Neural progenitor cell (in vitro differentiated cells): Measurements from ENCODE around the gene ARHGAP26. TPM values are rescaled to one million over a fixed set of nuclear protein-coding genes. Genes with fewer than 3 reads are reported as not detected.

Experiments
- DNase-seq: peaks from one replicate; pipeline ENCODE4 v3.0.0-alpha.2; 2016; ENCODE audit warnings: low spot score
- H2AFZ ChIP-seq: fragments of 200-600 bp; sonication (generic); replicated peaks from 2 replicates; pipeline ENCODE4 v1.6.1; 2016; ENCODE audit warnings: antibody characterized with exemption
- H3F3A ChIP-seq: fragments of 200-600 bp; sonication (generic); 2 replicates; pipeline ENCODE4 v1.6.1; 2016; ENCODE audit warnings: antibody characterized with exemption, low read depth
- H3K27ac ChIP-seq: fragments of 200-600 bp; sonication (generic); 2 replicates; pipeline ENCODE4 v1.5.1; 2016; ENCODE audit warnings: mild to moderate bottlenecking
- H3K27me3 ChIP-seq: fragments of 200-600 bp; sonication (generic); 2 replicates; pipeline ENCODE4 v1.6.1; 2016; ENCODE audit warnings: mild to moderate bottlenecking, moderate library complexity
- H3K36me3 ChIP-seq: fragments of 200-600 bp; sonication (generic); 2 replicates; pipeline ENCODE4 v1.5.1; 2016
- H3K4me1 ChIP-seq: fragments of 200-600 bp; sonication (generic); 2 replicates; pipeline ENCODE4 v1.6.1; 2016; ENCODE audit warnings: mixed run types
- H3K4me2 ChIP-seq: fragments of 200-600 bp; sonication (generic); 2 replicates; pipeline ENCODE4 v1.6.1; 2016
- H3K4me3 ChIP-seq: fragments of 200-600 bp; sonication (generic); 2 replicates; pipeline ENCODE4 v1.5.1; 2016
- H3K79me2 ChIP-seq: fragments of 200-600 bp; sonication (generic); 2 replicates; pipeline ENCODE4 v1.6.1; 2016; ENCODE audit warnings: low read depth
- H3K9ac ChIP-seq: fragments of 200-600 bp; sonication (generic); 2 replicates; pipeline ENCODE4 v1.6.1; 2016
- H3K9me3 ChIP-seq: fragments of 200-600 bp; sonication (generic); 2 replicates; pipeline ENCODE4 v1.5.1; 2016; ENCODE audit warnings: low read depth
- H4K20me1 ChIP-seq: fragments of 200-600 bp; sonication (generic); 2 replicates; pipeline ENCODE4 v1.6.1; 2016; ENCODE audit warnings: low read depth
- H3K27ac Mint-ChIP-seq: 3 replicates; pipeline ENCODE4 v1.8.0; 2021; ENCODE audit warnings: mixed read lengths
- H3K27me3 Mint-ChIP-seq: 2 replicates; pipeline ENCODE4 v1.8.0; 2022; ENCODE audit warnings: low read depth, mild to moderate bottlenecking, inconsistent platforms, moderate library complexity, mixed read lengths; ENCODE audit not compliant: insufficient read depth
- H3K36me3 Mint-ChIP-seq: 3 replicates; pipeline ENCODE4 v1.8.0; 2021; ENCODE audit warnings: mixed read lengths
- H3K4me1 Mint-ChIP-seq: 3 replicates; pipeline ENCODE4 v1.8.0; 2021; ENCODE audit warnings: mixed read lengths
- H3K4me3 Mint-ChIP-seq: 3 replicates; pipeline ENCODE4 v1.8.0; 2021; ENCODE audit warnings: mild to moderate bottlenecking, moderate library complexity, mixed read lengths
- H3K9me3 Mint-ChIP-seq: 3 replicates; pipeline ENCODE4 v1.8.0; 2020; ENCODE audit warnings: mixed read lengths
- CTCF ChIP-seq: fragments of 200-600 bp; sonication (generic); IDR thresholded peaks from 2 replicates; pipeline ENCODE4 v1.5.1; 2017; ENCODE audit warnings: antibody characterized with exemption, mild to moderate bottlenecking
- EZH2 ChIP-seq: fragments of 200-600 bp; sonication (generic); IDR thresholded peaks from 2 replicates; pipeline ENCODE4 v1.6.1; 2017; ENCODE audit warnings: antibody characterized with exemption, mild to moderate bottlenecking, moderate library complexity
- EZH2phosphoT487 ChIP-seq: fragments of 200-600 bp; sonication (generic); IDR thresholded peaks from 2 replicates; pipeline ENCODE4 v1.6.1; 2017; ENCODE audit warnings: antibody characterized with exemption
- total RNA-seq: library from RNA; depleted of rRNA; stranded (reverse); fragments of >200 nt; gene quantifications from 2 replicates; pipeline ENCODE4 v1.2.3, GENCODE V29; 2015; ENCODE audit warnings: low replicate concordance

Gene ARHGAP26
- total RNA-seq, 1 donor from 2014 or later, result 7.0 TPM

- DNase-seq, result no peak
- no peak overlapping the region for H3K4me3 ChIP-seq
- no peaks in the 10 kb centered on the region for H3K79me2 ChIP-seq
- H3K4me1 Mint-ChIP-seq, result peaks cover 22% of the 10 kb centered on the region
- no peaks in the 10 kb centered on the region for H3F3A ChIP-seq
- peaks cover 2% of the 10 kb centered on the region for H3K27me3 Mint-ChIP-seq
- no peak overlapping the region for H3K4me3 Mint-ChIP-seq
- no peak overlapping the region for H3K9ac ChIP-seq
- no peak overlapping the region for H3K27ac ChIP-seq
- TF ChIP-seq EZH2phosphoT487, result no peak
- no peak for TF ChIP-seq EZH2
- TF ChIP-seq CTCF, result no peak
- no peak overlapping the region for H3K27ac Mint-ChIP-seq
- H3K9me3 Mint-ChIP-seq, result peaks cover 5% of the 10 kb centered on the region
- no peaks in the 10 kb centered on the region for H3K36me3 Mint-ChIP-seq
- H3K27me3 ChIP-seq, result no peaks in the 10 kb centered on the region
- no peaks in the 10 kb centered on the region for H3K36me3 ChIP-seq
- H2AFZ ChIP-seq, result no peak overlapping the region
- H3K4me2 ChIP-seq, result no peak overlapping the region
- no peaks in the 10 kb centered on the region for H4K20me1 ChIP-seq
- no peaks in the 10 kb centered on the region for H3K9me3 ChIP-seq
- peaks cover 22% of the 10 kb centered on the region for H3K4me1 ChIP-seq
Observed at GRCh38 chr5:142821034-142821732, 51.0 kb downstream of the ARHGAP26 start.

DNA sequence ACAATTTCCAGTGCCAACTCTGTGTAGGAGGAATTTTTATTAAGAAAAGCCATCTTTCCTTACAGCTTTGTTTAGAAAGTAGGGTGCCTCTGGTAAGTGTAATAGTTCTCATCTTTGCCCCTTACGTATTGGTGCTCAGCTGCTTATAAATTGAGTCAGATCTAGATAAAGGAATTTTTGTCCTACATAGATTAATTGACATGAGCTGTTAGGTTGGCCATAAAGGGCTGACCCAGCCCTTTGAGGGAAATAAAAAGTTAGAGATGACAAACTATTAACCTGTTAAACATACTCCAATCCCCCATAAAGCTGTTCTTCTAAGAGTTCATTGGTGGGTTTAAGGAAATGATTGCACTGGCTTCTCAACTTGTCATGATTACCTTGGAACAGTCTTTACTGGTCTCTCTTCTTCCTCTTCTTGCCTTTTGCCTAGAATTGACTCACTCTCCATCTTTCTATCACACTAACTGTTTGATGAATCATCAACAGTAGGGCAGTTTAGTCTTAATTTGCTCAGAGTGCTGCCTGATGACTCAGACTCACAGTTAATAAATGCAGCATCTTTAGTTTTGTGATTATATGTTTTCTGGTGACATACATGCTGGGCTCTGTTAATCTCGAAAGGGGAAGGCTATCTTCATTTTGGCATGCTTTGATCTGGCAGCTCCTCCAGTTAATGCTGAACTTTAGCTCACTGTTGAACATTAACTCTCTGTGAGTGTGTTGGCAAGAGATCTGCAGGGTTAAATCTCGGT, 51.7 kb downstream of the ARHGAP26 start:
- H3K27ac Mint-ChIP-seq, result no peak overlapping the region
- peaks cover 22% of the 10 kb centered on the region for H3K4me1 ChIP-seq
- H3K4me1 Mint-ChIP-seq, result peaks cover 17% of the 10 kb centered on the region
- no peaks in the 10 kb centered on the region for H3K9me3 ChIP-seq
- no peak for DNase-seq
- peaks cover 5% of the 10 kb centered on the region for H3K9me3 Mint-ChIP-seq
- no peak overlapping the region for H3K4me2 ChIP-seq
- H2AFZ ChIP-seq, result no peak overlapping the region
- H3K36me3 Mint-ChIP-seq, result no peaks in the 10 kb centered on the region
- H3K27me3 ChIP-seq, result no peaks in the 10 kb centered on the region
- no peak overlapping the region for H3K4me3 ChIP-seq
- H3F3A ChIP-seq, result no peaks in the 10 kb centered on the region
- no peaks in the 10 kb centered on the region for H4K20me1 ChIP-seq
- H3K27me3 Mint-ChIP-seq, result peaks cover 2% of the 10 kb centered on the region
- H3K27ac ChIP-seq, result no peak overlapping the region
- H3K4me3 Mint-ChIP-seq, result no peak overlapping the region
- no peaks in the 10 kb centered on the region for H3K36me3 ChIP-seq
- no peak overlapping the region for H3K9ac ChIP-seq
- no peaks in the 10 kb centered on the region for H3K79me2 ChIP-seq
- no peak for TF ChIP-seq EZH2phosphoT487
- no peak for TF ChIP-seq CTCF
- no peak for TF ChIP-seq EZH2

DNA sequence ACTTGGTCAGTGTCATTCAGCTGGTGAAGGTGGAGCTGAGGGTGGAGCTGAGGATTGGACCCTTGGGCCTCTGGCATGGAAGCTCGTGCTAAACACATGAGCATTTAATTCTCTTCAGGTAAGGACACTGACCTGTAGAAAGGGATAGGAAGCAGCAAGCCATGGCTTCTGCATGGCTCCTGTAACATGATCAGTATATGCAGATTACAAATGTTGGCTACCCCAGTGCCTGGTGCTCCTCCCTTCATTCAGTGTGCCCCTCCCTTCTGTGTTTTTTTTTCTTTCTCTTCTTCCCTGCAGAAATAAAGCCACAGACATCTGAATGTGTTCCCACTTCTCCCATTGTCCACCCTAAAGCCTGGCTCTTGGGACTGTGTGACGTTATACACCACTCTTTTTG, 52.9 kb downstream of the ARHGAP26 start:
- no peak overlapping the region for H2AFZ ChIP-seq
- no peak for DNase-seq

More for the DNA sequence above, 52.9 kb downstream of the ARHGAP26 start:
- Histone ChIP-seq H3K27ac (no peak overlapping the region), H3K27me3 (no peaks in the 10 kb centered on the region), H3K4me3 (no peak overlapping the region), H3K79me2 (no peaks in the 10 kb centered on the region), H3K9ac (no peak overlapping the region), H3K4me2 (no peak overlapping the region), H4K20me1 (no peaks in the 10 kb centered on the region), H3K9me3 (no peaks in the 10 kb centered on the region), H3K36me3 (no peaks in the 10 kb centered on the region), H3K4me1 (peaks cover 22% of the 10 kb centered on the region), H3F3A (no peaks in the 10 kb centered on the region)
- no peak overlapping the region for H3K27ac Mint-ChIP-seq
- H3K4me3 Mint-ChIP-seq, result no peak overlapping the region
- H3K27me3 Mint-ChIP-seq, result no peaks in the 10 kb centered on the region
- H3K4me1 Mint-ChIP-seq, result peaks cover 17% of the 10 kb centered on the region
- H3K36me3 Mint-ChIP-seq, result no peaks in the 10 kb centered on the region
- no peak for TF ChIP-seq CTCF
- no peak for TF ChIP-seq EZH2
- no peak for TF ChIP-seq EZH2phosphoT487
- H3K9me3 Mint-ChIP-seq, result peaks cover 5% of the 10 kb centered on the region
